Hematopoietic multipotent progenitor cell treated with erythropoietin and hydrocortisone succinate and interleukin-3 and kit ligand, for 15 days (in vitro differentiated cells): ENCODE results near the gene INPP4A.
"Not testable (repeated sequence)": the region's sequence is repeated elsewhere in the genome, so short reads cannot be mapped to it uniquely, and the experiment has no call there.

Experiments used
- DNase-seq: peaks from one replicate; pipeline ENCODE4 v3.0.0-alpha.2; 2015; ENCODE audit warnings: low spot score

INPP4A gene

DNA sequence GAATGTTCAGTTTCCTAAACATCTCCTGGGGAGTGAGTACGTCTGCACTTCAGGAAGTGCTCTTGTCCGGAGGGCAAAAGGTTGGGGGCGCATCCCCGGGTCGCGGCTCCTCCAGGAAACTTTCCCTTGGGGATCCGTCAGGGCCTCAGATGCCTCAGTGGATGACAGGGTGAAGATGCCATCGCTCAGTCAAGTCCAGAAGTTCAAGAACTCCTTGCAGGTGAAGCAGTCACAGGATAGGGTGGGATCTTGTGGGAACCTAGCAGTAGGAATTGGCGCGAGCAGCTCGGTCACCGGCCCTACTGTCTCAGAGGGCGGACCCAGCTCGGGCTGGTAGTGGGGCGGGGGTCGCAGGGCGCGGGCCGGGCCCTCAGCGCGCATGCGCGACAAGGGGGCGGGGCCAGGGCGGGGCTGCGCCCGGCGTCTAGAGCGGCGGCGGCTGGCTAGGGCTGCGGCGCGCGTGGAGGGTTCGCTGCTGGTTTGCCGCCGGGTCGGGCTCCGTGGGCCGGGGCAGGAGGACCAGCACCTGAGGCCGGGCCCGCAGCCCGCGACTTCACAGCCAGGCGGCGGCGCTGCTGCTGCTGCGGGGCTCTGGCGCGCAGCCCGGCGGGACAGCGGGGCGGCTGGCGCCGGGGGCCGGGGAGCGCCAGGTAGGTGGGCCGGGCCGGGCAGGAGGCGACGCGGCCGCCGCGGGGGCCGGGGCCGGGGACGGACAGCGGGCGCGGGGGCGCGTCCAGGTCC, at the start of gene INPP4A:
Gene INPP4A, plus strand, starts transcription at position 423 of the 741 bp plus-strand sequence. CDS start 75,191 bp downstream, outside the sequence.
- peak; percentile 72 for DNase-seq

DNA sequence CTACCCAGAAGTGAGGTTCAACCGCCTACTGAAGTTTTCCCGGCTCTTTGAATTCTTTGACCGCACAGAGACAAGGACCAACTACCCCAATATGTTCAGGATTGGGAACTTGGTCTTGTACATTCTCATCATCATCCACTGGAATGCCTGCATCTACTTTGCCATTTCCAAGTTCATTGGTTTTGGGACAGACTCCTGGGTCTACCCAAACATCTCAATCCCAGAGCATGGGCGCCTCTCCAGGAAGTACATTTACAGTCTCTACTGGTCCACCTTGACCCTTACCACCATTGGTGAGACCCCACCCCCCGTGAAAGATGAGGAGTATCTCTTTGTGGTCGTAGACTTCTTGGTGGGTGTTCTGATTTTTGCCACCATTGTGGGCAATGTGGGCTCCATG, 48.7 kb upstream of the INPP4A start:
- no peak for DNase-seq

DNA sequence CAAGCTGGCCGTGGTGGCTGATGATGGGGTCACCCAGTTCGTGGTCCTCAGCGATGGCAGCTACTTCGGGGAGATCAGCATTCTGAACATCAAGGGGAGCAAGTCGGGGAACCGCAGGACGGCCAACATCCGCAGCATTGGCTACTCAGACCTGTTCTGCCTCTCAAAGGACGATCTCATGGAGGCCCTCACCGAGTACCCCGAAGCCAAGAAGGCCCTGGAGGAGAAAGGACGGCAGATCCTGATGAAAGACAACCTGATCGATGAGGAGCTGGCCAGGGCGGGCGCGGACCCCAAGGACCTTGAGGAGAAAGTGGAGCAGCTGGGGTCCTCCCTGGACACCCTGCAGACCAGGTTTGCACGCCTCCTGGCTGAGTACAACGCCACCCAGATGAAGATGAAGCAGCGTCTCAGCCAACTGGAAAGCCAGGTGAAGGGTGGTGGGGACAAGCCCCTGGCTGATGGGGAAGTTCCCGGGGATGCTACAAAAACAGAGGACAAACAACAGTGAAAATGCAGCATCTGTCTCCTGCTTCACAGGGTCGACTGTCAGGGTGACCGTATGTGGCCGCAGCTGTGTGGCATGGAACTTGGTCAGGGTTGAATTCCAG, 47.8 kb upstream of the INPP4A start:
- DNase-seq, result no peak

DNA sequence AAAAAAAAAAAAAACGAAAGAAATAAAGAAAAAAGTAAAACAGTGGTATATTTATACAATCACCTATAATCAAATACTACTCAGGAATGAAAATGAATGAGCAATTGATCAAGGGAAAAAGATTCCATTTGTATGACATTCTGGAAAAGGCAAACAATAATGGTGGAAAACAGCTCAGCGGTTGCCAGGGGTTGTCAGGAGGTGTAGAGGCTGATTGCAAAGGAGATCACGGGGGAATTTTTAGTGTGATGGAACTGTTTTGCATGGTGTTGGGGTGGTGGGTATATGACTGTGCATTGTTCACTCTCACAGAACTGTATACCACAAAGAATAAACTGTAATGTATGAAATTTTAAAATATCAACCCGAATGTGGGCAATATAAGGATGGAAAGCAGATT, 45.5 kb upstream of the INPP4A start:
- DNase-seq, result no peak

DNA sequence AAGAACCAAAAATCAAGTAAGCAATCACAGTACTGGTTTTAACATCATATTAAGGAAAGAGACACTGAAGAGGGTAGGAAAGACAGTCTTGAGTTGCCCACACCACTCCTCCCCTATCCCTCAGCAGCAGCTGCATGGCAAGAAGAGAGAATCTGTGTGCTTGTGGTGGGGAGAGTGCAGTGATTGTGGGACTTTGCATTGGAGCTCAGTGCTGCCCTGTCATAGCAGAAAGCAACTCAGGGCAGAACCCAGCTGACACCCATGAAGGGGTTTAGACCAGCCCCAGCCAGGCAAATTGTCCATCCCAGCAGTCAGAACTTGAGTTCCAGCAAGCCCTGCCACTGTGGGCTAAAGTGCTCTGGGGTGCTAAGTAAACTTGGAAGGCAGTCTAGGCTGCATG, 40.8 kb upstream of the INPP4A start:
- no peak for DNase-seq

DNA sequence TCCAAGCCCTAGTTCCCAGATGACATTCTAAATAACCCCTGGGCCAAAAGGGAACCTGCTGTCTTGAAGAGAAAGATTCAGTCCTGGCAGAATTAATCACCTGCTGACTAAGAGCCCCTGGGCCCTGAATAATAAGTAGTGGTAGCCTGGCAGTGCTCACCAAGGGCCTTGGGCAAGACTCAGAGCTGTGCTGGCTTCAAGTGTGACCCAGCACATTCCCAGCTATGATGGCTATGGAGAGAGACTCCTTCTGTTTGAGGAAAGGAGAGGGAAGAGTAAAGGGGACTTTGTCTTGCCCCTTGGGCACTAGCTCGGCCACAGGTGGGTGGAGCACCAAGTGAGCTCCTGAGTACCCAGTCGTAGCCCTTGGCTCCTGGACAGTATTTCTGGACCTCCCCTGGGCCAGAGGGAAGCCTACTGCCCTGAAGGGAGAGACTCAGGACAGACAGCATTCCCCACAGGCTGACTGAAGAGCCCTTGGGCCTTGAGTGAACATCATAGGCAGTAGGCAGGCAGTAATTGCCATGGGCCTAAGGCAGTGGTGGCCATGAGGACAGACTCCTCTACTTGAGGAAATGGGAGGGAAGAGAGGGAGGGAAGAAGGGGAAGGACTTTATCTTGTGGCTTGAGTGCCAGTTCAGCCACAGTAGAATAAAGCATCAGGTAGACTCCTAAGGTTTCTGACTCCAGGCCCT, 40.0 kb upstream of the INPP4A start:
- DNase-seq, result no peak

DNA sequence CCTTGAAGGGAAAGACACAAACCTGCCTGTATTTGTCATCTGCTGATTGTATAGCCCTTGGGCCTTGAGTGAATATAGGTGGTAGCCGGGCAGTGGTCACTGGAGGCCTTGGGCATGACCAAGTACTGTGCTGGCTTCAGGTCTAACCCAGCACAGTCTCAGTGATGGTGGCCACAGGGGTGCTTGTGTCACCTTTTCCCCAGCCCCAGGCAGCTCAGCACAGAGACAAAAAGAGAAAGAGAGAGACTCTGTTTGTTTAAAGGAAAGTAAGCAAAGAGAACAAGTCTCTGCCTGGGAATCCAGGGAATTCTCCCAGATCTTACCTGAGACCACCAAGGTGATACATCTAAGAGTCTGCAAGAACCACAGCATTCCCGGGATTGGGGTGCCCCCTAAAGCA, 39.4 kb upstream of the INPP4A start:
- no peak for DNase-seq

DNA sequence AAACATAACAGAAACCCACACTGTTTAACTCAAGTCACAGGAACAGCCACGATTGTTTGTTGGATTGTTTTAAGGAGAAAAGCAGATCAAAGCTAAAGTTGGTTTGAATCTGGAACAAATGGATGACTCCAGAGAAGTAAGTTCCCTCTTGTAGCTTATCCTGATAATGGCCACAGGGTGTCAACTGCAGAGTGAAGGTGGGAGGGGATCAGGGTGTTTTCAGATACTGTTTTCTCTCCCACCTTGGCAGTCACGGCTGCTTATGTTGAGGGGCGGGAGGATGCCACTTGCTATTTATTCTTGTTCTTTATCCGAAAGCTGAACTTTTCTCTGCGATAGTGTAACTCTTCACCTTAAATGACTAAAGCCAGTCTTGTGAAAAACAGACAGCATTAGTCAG, 36.5 kb upstream of the INPP4A start:
- no peak for DNase-seq

DNA sequence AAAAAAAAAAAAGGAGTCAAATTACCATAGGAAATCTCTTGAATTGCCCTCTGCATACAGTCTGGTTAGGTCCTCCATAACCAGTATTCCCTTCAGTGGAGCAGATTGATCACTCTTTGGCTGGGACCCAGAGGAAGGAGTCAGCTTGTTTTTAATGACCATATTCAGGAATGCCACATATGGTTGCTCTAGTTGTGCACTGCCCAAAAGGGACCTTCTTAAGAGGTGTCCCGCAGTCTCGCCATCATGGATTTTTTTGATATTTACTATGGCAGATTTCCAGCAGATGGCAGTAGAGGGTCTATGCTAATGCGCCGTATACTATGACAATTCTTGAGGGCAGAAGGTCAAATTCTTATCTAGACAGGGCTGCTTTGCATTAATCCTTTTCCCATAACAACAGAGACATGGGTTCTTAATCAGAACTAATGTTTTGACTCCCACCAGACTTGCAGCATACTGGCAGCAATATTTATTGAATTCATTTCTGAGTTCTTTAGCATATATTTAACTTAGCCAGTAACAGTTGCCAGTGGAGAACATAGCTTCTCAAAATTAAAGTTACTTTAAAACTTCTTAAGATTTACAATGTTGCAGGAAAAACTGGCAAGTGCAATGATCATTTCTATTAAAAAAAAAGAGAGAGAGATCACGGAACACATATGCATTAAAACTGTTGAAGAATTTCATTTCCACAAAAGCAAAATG, 31.8 kb upstream of the INPP4A start:
- DNase-seq, result peak; percentile 72

DNA sequence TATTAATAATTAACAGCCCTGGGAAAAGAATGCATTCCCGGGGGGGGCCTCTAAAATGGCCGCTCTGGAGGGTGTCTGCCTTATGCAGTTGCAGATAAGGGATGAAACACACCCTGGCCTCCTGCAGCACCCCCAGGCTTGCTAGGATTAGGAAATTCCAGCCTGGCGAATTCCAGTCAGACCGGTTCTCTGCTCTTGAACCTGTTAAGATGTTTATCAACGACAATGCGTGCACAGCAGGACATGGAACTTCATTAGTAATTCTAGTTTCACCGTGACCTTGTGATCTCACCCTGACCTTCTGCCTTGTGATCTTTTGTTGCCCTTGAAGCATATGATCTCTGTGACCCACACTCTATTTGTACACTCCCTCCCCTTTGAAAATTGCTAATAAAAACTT, 30.4 kb upstream of the INPP4A start:
- not testable (repeated sequence) for DNase-seq

DNA sequence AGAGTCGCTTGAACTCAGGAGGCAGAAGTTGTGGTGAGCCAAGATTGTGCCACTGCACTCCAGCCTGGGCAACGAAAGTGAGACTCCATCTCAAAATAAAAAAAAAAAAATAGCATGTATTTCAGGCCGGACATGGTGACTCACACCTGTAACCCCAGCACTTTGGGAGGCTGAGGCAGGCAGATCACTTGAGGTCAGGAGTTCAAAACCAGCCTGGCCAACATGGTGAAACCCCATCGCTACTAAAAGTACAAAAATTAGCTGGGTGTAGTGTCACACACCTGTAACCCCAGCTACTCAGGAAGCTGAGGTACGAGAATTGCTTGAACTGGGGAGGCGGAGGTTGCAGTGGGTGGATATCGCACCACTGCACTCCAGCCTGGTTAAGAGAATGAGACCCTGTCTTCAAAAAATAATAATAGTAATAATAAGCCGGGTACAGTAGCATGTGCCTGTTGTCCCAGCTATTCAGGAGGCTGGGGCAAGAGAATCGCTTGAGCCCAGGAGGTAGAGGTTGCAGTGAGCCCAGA, 28.9 kb upstream of the INPP4A start:
- DNase-seq, result not testable (repeated sequence)

DNA sequence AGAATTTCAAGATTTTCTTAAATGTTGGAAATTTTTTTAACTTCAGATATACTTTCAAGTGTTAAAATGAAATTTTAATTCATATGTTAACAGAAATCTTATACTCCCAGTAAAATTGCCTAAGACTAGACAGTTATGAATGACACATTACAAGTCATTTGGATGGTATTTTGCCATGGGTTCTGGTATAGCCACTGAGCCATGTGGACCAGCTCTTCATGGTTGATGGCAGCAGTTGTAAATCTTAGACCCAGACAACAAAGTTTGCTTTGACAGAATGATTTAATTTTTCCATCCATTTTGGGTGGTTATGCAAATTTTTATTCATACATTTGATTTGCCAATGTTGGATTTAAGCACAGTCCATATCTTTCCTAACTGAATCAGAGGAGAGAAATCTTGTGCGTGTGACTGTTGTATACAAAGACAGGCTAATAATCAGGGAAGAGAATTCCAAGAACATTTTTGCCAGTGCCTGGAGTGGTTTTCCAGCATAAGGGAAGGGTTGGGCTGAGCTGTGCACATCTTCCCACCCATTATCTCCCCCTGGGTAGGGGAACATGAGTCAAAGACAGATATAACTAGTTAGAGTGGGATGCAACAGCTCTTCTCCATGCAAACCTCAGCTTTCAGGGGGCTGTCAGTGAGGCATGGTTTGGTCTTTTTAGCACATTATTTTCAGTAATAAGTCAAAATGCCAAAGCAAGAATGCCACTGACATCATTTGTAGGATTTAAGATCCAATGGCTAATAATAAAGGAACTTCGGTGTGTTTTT, 28.1 kb upstream of the INPP4A start:
- no peak for DNase-seq

DNA sequence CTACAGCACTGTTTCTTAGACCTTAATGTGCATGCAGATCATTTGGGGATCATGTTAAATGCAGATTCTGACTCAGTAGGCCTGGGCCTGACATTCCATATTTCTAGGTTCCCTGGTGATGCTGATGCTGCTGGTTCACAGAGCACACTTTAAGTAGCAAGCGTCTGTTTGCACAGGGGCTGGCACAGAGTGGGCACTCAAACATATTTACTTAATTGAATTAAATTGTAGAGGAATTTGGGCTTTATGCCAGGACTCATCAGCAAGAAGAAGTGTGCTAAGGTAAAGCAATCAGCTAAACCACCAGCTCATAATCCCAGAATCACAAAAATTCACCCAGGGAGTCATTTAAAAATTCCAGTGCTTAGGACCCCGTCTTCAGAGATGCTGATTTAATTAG, 25.1 kb upstream of the INPP4A start:
- DNase-seq, result no peak

DNA sequence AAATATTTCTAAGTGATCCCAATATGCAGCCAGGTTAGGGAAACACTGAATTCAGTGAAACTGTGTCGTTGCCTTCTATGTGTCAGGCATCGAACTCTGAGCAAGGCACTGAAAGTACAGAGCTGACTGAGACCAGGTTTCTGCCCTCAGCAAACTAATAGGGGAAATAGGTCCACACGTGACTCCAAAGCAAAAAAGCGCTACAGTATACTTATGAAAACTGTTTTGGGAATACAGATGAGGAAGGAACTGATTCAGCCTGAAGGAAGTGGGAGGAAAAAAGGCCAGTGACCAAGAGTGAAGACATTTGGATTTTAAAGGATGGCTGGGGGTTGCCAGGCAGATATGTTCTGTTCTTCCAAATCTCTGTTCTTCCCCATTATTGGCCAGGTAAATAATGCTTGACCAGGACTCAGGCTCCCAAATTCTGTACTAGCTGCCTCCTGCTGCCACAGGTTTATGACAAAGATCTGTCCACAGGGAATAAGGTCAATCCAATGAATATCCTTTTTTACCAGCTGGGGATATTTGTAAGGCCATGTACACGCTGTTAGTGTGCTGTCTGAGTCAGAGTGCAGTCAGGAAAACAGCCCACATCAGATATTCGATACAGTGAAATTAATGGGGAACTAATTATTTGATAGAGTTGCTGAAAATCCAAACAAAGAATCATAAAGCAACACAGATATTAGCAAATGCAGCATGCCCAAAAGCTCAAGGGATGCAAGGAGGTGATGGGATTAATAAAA, 24.5 kb upstream of the INPP4A start:
- no peak for DNase-seq

DNA sequence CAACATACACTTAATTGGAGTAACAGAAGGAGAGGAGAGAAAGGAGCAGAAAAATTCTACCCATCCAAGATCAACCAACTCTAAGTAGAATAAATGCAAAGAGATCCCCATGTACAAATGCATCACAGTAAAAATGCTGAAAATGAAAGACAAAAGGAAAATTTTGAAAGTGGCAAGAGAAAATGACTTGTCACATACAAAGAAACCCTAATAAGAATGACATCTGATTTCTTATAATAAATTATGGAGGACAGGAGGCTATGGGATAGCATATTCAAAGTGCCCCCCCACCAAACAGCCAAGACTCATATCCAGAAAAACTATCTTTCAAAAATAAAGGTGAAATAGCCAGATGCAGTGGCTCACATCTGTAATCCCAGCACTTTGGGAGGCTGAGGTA, 22.2 kb upstream of the INPP4A start:
- no peak for DNase-seq

DNA sequence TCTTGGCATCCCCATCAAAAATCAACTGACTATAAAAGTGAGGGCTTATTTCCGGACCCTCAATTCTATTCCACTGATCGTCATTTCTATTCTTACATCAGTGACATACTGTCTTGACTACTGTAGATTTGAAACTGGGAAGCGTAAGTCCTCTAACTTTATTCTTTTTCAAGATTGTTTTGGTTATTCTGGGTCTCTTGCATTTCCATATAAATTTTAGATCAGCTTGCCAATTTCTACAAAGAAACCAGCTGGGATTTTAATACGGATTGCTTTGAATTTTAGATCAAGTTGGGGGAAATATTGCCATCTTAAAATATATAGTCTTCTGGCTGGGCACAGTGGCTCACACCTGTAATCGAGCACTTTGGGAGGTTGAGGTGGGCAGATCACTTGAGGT, 17.9 kb upstream of the INPP4A start:
- DNase-seq, result no peak

DNA sequence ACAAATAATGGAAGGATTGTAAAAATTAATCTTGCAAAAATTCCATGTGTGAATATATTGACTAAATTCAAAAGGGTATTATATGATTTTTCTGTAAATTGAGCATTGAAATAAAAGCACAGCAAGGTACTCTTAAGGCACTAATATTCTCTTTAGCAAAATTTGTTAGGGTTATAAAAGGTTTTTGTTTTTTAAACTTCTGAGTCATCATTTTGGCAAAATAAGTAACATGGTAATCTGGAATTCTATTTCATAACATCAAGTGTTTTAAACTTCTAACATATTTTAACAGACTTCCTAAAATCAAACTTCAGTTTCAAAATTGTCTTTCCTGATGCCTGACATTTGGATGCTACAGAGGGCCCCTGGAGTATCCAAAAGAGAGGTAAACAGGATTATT, 12.5 kb upstream of the INPP4A start:
- DNase-seq, result no peak

DNA sequence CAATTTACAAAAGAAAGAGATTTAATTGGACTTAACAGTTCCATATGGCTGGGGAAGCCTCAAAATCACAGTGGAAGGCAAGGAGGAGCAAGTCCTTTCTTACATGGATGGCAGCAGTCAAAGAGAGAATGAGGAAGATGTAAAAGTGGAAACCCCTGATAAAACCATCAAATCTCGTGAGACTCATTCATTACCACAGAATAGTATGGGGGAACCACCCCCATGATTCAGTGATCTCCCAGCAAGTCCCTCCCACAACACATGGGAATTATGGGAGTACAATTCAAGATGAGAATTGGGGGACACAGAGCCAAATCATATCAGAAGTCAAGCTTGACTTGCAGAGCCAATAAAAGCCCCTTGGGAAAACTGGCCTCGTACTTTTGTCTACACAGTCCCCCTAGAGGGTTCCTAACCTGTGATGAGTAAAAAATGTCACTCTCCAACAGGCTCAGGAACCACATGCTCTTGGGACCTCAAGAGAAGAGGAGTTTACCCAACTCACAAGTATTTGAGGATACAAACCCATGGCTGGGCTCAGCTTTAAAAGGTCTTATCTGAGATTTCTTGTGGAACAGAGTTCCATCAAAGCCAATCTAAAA, 11.2 kb upstream of the INPP4A start:
- DNase-seq, result no peak

DNA sequence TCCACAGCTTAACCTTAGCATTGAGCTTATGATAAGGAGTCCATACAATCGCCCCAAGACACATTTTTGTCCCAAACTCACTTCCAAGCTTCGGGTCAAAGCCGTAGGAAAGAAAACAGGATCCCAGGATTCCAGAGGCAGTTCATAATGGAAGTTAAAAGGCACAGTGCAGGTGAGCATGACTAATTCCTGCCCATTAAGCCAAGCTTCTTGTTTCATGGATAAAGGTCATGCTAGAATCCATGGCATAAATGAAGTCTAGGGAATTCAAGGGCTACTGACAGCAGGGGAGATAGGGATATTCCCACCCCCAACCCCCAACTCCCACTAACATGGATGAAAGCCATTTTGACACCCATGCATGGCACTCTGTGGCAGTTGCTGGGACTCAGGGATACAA, 10.2 kb upstream of the INPP4A start:
- no peak for DNase-seq

DNA sequence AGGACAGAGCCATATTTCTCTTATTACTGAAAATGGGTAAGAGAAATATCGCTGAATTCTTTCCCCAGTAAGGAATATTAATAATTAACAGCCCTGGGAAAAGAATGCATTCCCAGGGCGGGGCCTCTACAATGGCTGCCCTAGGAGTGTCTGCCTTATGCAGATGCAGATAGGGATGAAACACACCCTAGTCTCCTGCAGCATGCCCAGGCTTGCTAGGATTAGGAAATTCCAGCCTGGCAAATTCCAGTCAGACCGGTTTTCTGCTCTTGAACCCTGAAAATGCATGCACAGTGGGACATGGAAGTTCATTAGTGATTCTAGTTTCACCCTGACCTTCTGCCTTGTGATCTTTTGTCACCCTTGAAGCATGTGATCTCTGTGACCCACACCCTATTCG, 9.0 kb upstream of the INPP4A start:
- DNase-seq, result not testable (repeated sequence)

DNA sequence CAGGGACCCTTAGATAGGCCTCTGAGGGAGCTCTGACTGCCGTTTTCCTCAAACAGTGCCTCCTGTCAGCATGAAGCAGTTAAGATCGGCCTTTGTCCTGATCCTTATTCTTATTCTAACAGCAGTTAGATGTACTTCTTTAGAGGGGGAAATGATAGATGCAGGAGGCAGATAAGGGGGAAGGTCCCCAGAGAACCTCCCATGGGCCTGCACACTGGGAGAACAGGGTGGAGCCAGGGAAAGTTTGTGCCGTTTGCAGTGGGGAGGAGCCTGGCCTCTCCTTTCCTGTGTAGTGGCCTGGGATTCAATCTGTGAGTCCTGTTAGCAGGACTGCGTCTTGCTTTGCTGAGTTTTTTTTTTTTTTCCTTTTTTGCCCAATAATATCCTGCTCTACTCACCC, 7.9 kb upstream of the INPP4A start:
- DNase-seq, result no peak
